Breast epithelium (tissue), 4 donors: ENCODE results near the gene STX10. TPM values are rescaled to one million over a fixed set of nuclear protein-coding genes. Genes with fewer than 3 reads are reported as not detected.

Source experiments
- DNase-seq, 2 donors: peaks; one replicate each; pipeline ENCODE4 v3.0.0-alpha.2; 2019; ENCODE audit warnings: low spot score in 2 of 2
- H3K27ac ChIP-seq, 2 donors: fragments of 200-600 bp; sonication (generic) in 1 of 2; one replicate each; pipeline ENCODE4 v1.5.1; 2016 to 2019; ENCODE audit warnings: mild to moderate bottlenecking in 1 of 2
- H3K27me3 ChIP-seq, 2 donors: fragments of 200-600 bp; sonication (generic) in 1 of 2; one replicate each; pipeline versions ENCODE4 v1.5.1 to v1.6.0; 2017 to 2019; ENCODE audit warnings: control low read depth in 1 of 2, mild to moderate bottlenecking in 1 of 2
- H3K36me3 ChIP-seq: fragments of 200-600 bp; one replicate; pipeline ENCODE4 v1.5.1; 2019
- H3K4me1 ChIP-seq, 2 donors: fragments of 200-600 bp; sonication (generic); one replicate each; pipeline ENCODE4 v1.5.1; 2016 to 2019; ENCODE audit warnings: control low read depth in 1 of 2
- H3K4me3 ChIP-seq, 3 donors: fragments of 200-600 bp; sonication (generic); 1 replicate in 2 of 3; 2 replicates in 1 of 3; pipeline ENCODE4 v1.5.1; 2016 to 2019; ENCODE audit warnings: mild to moderate bottlenecking in 3 of 3, moderate library complexity in 2 of 3
- H3K9me3 ChIP-seq, 2 donors: fragments of 200-600 bp; sonication (generic) in 1 of 2; one replicate each; pipeline ENCODE4 v1.5.1; 2016 to 2019; ENCODE audit warnings: control low read depth in 1 of 2
- CTCF ChIP-seq, 3 donors: fragments of 450-650 bp; IDR thresholded peaks; one replicate each; pipeline ENCODE4 v1.5.1; 2016 to 2017; ENCODE audit warnings: antibody characterized with exemption in 3 of 3, mild to moderate bottlenecking in 3 of 3, moderate library complexity in 3 of 3
- POLR2A ChIP-seq: fragments of 450-650 bp; IDR thresholded peaks from one replicate; pipeline ENCODE4 v1.6.1; 2016; ENCODE audit warnings: antibody characterized with exemption, mild to moderate bottlenecking, moderate library complexity
- POLR2AphosphoS5 ChIP-seq, 3 donors: sonication (generic); formaldehyde crosslinking; IDR thresholded peaks; one replicate each; pipeline ENCODE4 v1.6.1; 2017; ENCODE audit warnings: antibody characterized with exemption in 3 of 3
- intact Hi-C: fragments of 100-400 bp; cut with DNase I; formaldehyde crosslinking; loops from one replicate; pipeline ENCODE4 v1.15.1; 2023; ENCODE audit warnings: low total_unique reads
- total RNA-seq, 3 donors: library from RNA; depleted of rRNA; stranded (reverse); fragments of >200 nt; gene quantifications; one replicate each; pipeline ENCODE4 v1.1.0, GENCODE V29; 2016

The STX10 gene
- total RNA-seq, 3 donors from 2014 or later, result 74.6 to 78.3 (median 75.2) TPM

GRCh38 chr19:13104848-13105711 lies 45.1 kb downstream of the STX10 start:
- H3K27ac ChIP-seq, result peak overlapping the region in 1 of 2 donors; percentile 36
- H3K4me3 ChIP-seq, result peak overlapping the region; percentile 14 to 49 (median 26)
- H3K36me3 ChIP-seq, result no peaks in the 10 kb centered on the region
- DNase-seq, result no peak
- no peaks in the 10 kb centered on the region for H3K27me3 ChIP-seq
- TF ChIP-seq POLR2A (no peak), POLR2AphosphoS5 (IDR thresholded peaks at IDR 0.05) (no peak), CTCF (IDR thresholded peaks at IDR 0.05) (no peak)
- H3K4me1 ChIP-seq, result peaks cover 0 to 4% of the 10 kb centered on the region in 2 donors
- no peaks in the 10 kb centered on the region for H3K9me3 ChIP-seq
- intact Hi-C loops, result no loop called here

GRCh38 chr19:13104360-13104847 lies 45.8 kb downstream of the STX10 start:
- intact Hi-C loops, result no loop called here
- H3K27ac ChIP-seq, result peak overlapping the region in 1 of 2 donors; percentile 36
- peak overlapping the region; percentile 14 to 49 (median 26) for H3K4me3 ChIP-seq
- no peak for TF ChIP-seq POLR2A
- peak; percentile 65 to 94 (median 92) for TF ChIP-seq POLR2AphosphoS5 (IDR thresholded peaks at IDR 0.05)
- peak; percentile 16 to 50 (median 48) for TF ChIP-seq CTCF (IDR thresholded peaks at IDR 0.05)
- H3K27me3 ChIP-seq, result no peaks in the 10 kb centered on the region
- no peaks in the 10 kb centered on the region for H3K36me3 ChIP-seq
- peaks cover 0 to 4% of the 10 kb centered on the region in 2 donors for H3K4me1 ChIP-seq
- no peaks in the 10 kb centered on the region for H3K9me3 ChIP-seq
- DNase-seq, result no peak

GRCh38 chr19:13103581-13104359 lies 46.4 kb downstream of the STX10 start:
- DNase-seq, result no peak
- intact Hi-C loops, result no loop called here
- H3K27me3 ChIP-seq, result no peaks in the 10 kb centered on the region
- TF ChIP-seq POLR2A, result no peak
- TF ChIP-seq CTCF (IDR thresholded peaks at IDR 0.05), result no peak
- peak overlapping the region; percentile 62 to 76 for H3K27ac ChIP-seq
- no peaks in the 10 kb centered on the region for H3K9me3 ChIP-seq
- peak overlapping the region in 2 of 3 donors; percentile 14 to 49 for H3K4me3 ChIP-seq
- peaks cover 0 to 4% of the 10 kb centered on the region in 2 donors for H3K4me1 ChIP-seq
- H3K36me3 ChIP-seq, result no peaks in the 10 kb centered on the region

- intact Hi-C loops, result no loop called here
- Histone ChIP-seq H3K36me3 (no peaks in the 10 kb centered on the region), H3K4me3 (peak within 1 kb of the TSS; percentile 41 to 59 (median 52)), H3K27ac (peak within 1 kb of the TSS; percentile 62 to 76), H3K9me3 (no peaks in the 10 kb centered on the region), H3K27me3 (no peaks in the 10 kb centered on the region), H3K4me1 (peaks cover 0 to 4% of the 10 kb centered on the region in 2 donors)
- TF ChIP-seq POLR2AphosphoS5 (IDR thresholded peaks at IDR 0.05) (peak in 2 of 3 donors; percentile 39 to 87), CTCF (IDR thresholded peaks at IDR 0.05) (no peak)
- no peak for DNase-seq
Observed at GRCh38 chr19:13102666-13103580, 47.3 kb downstream of the STX10 start, which contains the start of gene LYL1. Gene LYL1, minus strand, starts transcription at chr19:13102858. Its CDS starts 1,687 bp downstream, at chr19:13101171.
